ENCODE data around the gene LRPAP1.
"Not testable (repeated sequence)": the region's sequence is repeated elsewhere in the genome, so short reads cannot be mapped to it uniquely, and the experiment has no call there.

Gene LRPAP1, protein sequence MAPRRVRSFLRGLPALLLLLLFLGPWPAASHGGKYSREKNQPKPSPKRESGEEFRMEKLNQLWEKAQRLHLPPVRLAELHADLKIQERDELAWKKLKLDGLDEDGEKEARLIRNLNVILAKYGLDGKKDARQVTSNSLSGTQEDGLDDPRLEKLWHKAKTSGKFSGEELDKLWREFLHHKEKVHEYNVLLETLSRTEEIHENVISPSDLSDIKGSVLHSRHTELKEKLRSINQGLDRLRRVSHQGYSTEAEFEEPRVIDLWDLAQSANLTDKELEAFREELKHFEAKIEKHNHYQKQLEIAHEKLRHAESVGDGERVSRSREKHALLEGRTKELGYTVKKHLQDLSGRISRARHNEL

DNA sequence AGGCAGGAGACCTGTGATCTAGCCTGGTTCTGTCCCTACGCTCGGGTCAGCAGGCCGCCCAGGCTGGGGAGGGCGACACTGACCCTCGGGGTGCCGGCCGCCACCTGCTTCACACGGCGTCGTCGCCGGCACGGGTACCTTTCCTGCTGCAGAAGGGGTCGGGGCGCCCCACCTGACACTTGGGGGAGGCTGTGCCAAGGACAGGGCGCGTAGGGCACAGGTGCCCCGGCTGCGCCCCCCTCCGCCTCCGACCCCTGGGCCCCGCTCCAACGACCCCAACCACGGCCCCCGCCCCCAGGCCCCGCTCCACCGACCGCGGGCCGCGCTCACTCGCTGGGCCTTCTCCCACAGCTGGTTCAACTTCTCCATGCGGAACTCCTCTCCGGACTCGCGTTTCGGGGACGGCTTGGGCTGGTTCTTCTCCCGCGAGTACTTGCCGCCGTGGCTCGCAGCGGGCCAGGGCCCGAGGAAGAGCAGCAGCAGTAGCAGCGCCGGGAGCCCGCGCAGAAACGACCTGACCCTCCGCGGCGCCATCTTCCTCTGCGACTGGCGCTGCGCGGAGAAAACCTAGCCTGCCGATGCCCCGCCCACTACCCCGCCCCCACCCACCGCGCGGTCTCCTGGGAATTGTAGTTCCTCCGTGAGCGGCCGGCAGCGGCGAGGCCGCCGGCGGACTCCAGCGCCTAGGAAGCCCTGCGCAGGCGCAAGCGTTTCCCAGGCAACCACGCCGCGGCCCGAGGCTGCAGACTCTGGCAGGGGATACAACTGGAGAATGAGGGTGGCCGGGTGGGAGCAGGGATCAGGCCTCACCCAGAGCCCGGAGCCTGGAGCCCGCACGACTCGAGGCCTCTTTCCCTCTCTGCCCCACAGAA, at the start of gene LRPAP1:
TSS of gene LRPAP1 (minus strand) at position 544 of the 872 bp plus-strand sequence. CDS start at position 534, 10 bp downstream.
- no peak for TF ChIP-seq CTCF (IDR thresholded peaks at IDR 0.05; ENCODE audit: borderline replicate concordance, insufficient read depth, low read depth, low read length)
- peak within 1 kb of the TSS; percentile 96 for H3K4me3 ChIP-seq (ENCODE audit: low read depth, low read length)

- not testable (repeated sequence) for H3K4me3 ChIP-seq (ENCODE audit: low read depth, low read length)
Observed at GRCh38 chr4:3581334-3582090, 49.3 kb upstream of the LRPAP1 start.

- H3K4me3 ChIP-seq (ENCODE audit: low read depth, low read length) = not testable (repeated sequence)
Observed at GRCh38 chr4:3580859-3581258, 48.6 kb upstream of the LRPAP1 start.

GRCh38 chr4:3578527-3579144, 46.4 kb upstream of the LRPAP1 start:
- not testable (repeated sequence) for H3K4me3 ChIP-seq (ENCODE audit: low read depth, low read length)

DNA sequence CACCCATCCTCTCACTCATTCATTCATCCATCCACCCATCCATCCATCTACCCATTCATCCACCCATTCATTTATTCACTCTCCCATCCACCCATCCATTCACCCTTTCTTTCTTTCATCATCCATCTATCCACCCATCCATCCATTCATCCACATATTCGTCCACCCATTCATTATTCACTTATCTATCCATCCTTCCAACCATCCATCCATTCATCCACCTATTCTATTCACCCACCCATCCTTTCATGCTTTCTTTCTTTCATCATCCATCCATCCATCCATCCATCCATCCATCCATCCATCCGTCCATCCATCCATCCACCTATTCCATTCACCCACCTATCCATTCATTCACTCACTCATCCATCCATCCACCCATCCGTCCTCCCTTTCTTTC, 45.8 kb upstream of the LRPAP1 start:
- H3K4me3 ChIP-seq (ENCODE audit: low read depth, low read length) = not testable (repeated sequence)

DNA sequence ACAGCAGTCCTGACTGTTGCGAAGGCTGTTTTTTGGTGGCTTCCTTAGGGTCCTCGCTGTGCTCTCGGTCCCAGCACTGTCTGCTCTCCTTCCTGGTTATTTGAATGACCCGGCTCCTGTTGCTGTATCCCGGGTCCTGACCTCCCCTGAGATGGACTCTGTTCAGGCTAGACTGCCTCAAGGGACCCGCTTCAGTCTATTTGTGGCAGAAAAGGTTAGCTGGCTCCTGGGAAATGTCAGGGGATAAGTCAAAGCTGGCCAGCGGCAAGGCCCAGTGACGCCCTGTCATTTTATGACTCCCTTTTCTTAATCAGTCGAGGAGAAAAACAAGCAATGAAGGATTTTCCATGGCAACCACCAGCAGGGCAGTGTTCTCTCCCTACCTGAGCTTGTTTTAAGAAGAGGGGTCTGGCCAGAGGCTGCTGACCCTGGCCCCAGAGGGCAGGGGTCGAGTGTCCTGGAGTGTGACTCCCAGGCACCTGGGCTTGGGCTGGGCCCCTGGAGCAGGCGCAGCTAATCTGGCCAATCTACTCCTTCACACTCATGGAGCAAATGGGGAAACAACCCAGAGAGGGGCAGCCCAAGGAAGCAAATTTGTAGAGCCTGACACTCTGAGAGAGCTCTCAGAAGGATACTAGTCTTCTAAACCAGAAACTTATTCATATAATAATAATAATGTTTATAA, 45.1 kb upstream of the LRPAP1 start:
- not testable (repeated sequence) for H3K4me3 ChIP-seq (ENCODE audit: low read depth, low read length)

DNA sequence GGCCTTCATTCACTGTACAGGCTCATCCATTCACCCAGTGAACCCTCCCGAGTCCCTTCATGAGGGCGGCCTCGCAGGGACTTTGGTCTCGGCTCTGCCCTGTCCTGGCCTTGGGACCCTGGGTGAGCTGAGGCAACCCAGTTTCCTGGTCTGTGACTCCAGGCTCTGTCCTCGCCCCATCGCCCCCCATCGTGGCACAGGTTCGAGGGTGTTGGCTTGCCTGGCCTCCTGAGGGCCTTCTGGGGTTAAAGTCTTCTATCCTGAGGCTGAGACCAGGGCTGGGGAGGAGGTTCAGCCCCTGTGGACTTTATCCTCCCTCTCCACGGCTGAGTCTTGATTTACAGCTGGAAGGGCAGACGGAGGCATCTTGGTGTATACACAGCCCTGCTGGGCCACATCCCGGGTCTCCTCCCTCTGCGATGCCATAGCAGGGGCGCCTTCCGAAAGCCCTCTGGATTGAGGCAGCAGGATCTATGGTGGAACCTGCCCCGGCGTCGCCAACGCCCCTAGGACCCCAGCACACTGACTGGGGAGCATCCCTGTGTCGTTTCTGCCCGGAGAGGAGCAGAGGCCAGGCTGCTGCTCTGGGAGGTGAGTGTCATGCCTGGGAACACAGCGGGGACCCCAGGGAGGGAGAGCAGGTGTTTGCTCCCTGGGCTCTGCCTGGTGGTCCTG, 44.4 kb upstream of the LRPAP1 start:
- not testable (repeated sequence) for H3K4me3 ChIP-seq (ENCODE audit: low read depth, low read length)

- not testable (repeated sequence) for H3K4me3 ChIP-seq (ENCODE audit: low read depth, low read length)
Observed at GRCh38 chr4:3575426-3576369, 43.5 kb upstream of the LRPAP1 start.

GRCh38 chr4:3574865-3575264, 42.6 kb upstream of the LRPAP1 start:
- not testable (repeated sequence) for H3K4me3 ChIP-seq (ENCODE audit: low read depth, low read length)

GRCh38 chr4:3574346-3574745, 42.1 kb upstream of the LRPAP1 start:
- not testable (repeated sequence) for H3K4me3 ChIP-seq (ENCODE audit: low read depth, low read length)

DNA sequence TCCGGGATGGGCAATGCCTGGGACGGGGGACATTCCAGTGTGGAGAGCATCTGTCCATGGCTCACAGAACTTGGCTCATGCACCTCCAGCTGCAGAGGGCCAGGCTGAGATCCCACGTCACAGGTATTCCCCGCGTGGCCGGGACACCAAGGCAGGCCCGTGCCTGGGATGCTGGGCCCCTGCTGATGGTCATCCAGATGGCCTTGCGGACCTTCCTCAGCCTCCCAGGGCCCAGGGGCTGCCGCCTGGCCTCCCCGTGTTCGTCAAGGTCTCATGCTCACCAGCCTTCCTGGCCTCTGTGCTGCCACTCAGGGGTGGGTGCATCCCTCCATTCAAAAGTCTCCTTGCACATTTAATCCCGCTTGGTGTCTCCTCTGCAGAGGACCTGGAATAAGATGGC, 40.9 kb upstream of the LRPAP1 start:
- TF ChIP-seq CTCF (IDR thresholded peaks at IDR 0.05; ENCODE audit: borderline replicate concordance, insufficient read depth, low read depth, low read length) = no peak
- no peak overlapping the region for H3K4me3 ChIP-seq (ENCODE audit: low read depth, low read length)
